Measurements from ENCODE around the gene DLG2. TPM values are rescaled to one million over a fixed set of nuclear protein-coding genes. Genes with fewer than 3 reads are reported as not detected.
"Not testable (repeated sequence)": the region's sequence is repeated elsewhere in the genome, so short reads cannot be mapped to it uniquely, and the experiment has no call there.

Gene DLG2
- total RNA-seq, 2 experiments from 2014 or later = 1.2 to 1.4 TPM

DNA sequence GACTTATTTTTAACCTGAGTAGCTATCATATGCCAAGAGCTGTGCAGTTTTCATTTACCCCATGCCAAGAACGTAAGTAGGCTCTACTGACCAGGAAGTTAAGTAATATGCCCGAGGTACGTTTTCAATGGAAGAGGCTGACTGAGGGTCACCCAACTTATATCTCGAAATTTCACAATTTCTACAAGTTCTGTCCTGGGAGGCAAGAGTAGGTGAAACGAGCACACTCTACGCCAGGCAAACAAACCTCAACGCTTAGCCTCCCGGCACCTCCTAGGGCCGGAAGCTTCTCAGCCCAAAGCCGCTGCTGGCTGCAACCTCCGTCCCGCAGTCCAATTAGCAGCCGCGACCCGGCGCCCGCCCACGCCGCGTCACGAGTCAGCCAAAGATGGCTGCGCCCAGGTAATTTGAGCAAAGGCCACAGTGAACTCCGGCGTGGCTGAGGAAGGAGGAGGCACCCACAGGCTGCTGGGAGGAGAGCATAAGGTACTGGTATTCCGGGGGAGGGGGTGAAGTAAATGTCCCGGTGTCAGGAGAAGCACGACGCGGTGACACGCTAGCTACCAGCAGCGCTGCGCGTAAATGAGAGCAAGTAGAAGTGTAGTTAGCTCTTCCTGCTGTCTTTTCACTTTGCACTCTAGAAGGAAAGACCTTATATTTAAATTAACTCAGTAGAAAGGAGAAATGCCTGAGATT is 20.6 kb upstream of the DLG2 start, which contains the start of gene TMEM126A:
TMEM126A (plus strand) TSS at position 364 of the 696 bp plus-strand sequence. CDS start 2,289 bp downstream, outside the sequence.
- ChIA-PET CTCF (interaction anchor here (0.7 to 1.1 kb wide), 2 partner anchors 19 to 28 kb away, joined by 3 read pairs; partner anchors contain the start of gene TMEM126B), POLR2A (interaction anchor here (0.7 to 2.1 kb wide), 3 partner anchors 12 to 20 kb away, joined by 5 to 13 read pairs (median 11); partner anchors contain the start of genes CREBZF, DLG2 and TMEM126B)

GRCh38 chr11:85647078-85647477 is 19.9 kb upstream of the DLG2 start:
- ChIA-PET POLR2A (interaction anchor here (0.7 to 2.1 kb wide), 3 partner anchors 11 to 19 kb away, joined by 5 to 13 read pairs (median 11); partner anchors contain the start of genes CREBZF, DLG2 and TMEM126B), CTCF (interaction anchor here (0.7 kb wide), 1 partner anchor 27 kb away, joined by 3 read pairs; no protein-coding TSS in a partner anchor)

- POLR2A ChIA-PET = no interaction called here
- CTCF ChIA-PET = no interaction called here
These were observed 16.1 kb upstream of the DLG2 start for GRCh38 chr11:85643191-85643614.

- ChIA-PET CTCF (no interaction called here), POLR2A (no interaction called here)
These were observed 7.6 kb upstream of the DLG2 start for GRCh38 chr11:85634747-85635146.

DNA sequence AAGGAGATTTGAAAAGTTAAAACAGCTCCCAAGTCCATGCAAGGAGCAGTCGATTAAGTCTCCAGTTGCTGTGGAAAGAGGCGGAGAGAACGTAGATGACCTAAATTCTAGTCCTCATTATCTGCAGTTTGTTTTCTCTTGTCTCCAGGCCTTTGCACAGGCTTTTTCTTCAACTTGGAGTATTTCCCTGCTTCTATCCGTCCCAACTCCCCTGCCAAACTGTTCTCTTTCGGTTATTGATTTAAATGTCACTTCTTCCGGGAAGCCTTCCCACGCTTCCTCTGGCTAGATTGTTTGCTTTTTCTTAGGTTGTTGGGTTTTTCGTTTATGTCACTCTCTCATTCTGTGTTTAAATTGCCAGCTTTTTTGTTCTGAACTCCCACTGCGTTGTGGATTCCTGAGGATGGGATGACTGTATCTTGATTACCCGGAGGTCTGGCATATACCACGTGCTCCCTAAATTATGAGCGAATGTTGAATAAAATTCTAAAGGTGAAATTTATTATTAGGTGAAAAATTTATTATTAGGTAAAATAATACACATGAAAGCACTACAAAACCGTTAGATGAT is 1.7 kb upstream of the DLG2 start:
- CTCF ChIA-PET = interaction anchor here (1.3 to 1.4 kb wide), 2 partner anchors 19 to 226 kb away, joined by 3 to 4 read pairs; partner anchors contain the start of genes CCDC83 and TMEM126A
- POLR2A ChIA-PET = interaction anchor here (0.7 to 2.6 kb wide), 3 partner anchors 19 to 36 kb away, joined by 4 to 11 read pairs (median 4); partner anchors contain the start of genes CREBZF and TMEM126A

DNA sequence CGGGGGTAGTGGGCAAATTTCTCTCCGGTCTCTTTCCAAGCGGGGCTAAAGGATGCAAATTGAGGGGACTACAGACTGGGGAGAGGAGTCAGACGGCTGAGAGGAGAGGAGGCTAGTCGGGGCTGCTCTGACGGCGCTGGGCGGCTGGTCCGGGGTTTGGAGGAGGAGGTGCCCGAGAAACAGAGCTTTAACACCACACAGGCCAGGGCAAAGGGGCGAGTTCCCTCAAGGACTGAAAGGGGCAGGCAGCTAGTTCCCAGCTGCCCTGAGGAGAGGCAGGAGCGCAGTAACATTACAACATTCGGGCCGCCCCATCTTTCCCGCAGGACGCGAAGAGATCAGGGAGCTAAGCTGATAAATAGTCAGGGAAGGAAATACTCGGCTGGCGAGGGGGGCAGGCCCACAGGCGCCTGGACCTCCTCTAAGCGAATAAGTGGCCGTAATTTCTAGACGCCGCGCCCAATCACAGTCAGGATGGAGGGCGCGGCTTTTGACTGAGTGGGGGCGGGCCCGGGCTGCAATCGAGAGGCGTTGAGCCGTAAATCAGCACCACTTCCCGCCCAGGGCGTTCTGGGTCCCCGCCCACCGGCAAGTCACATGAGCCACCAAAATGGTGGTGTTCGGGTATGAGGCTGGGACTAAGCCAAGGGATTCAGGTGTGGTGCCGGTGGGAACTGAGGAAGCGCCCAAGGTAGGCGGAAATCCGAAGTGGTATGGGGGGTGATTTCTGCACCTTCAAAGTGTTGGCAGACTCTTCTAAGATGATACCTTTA is 1.0 kb upstream of the DLG2 start, which contains the start of gene TMEM126B:
TMEM126B (plus strand) TSS at position 596 of the 773 bp plus-strand sequence; CDS start at position 611, 15 bp downstream.
- ChIA-PET CTCF (interaction anchor here (1.3 to 1.4 kb wide), 2 partner anchors 20 to 227 kb away, joined by 3 to 4 read pairs; partner anchors contain the start of genes CCDC83 and TMEM126A), POLR2A (interaction anchor here (0.5 to 2.6 kb wide), 6 partner anchors 20 to 632 kb away, joined by 3 to 11 read pairs (median 4); partner anchors contain the start of genes CREBZF and TMEM126A)

- POLR2A ChIA-PET = interaction anchor here (2.6 kb wide), 1 partner anchor 21 kb away, joined by 11 read pairs; the partner anchor contains the start of gene TMEM126A
- CTCF ChIA-PET = no interaction called here
These were observed 648 bp downstream of the DLG2 start for GRCh38 chr11:85626496-85626895.

DNA sequence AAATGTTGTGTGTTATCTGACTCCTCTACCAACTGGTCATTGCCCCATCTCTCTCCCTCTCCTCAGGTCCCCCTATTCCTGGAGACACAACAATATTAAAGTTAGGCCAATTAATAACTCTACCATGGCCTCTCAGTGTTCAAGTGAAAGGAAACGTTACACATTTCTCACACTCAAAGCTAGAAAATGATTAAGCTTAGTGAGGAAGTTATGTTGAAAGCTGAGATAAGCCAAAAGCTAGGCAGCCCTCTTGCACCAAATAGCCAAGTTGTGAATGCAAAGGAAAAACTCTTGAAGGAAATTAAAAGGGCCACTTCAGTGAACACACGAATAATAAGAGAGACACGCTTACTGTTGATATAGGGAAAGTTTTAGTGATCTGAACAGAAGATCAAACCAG is 6.9 kb downstream of the DLG2 start:
- ChIA-PET CTCF (interaction anchor here (1.0 kb wide), 1 partner anchor 27 kb away, joined by 3 read pairs; the partner anchor contains the start of gene TMEM126A), POLR2A (no interaction called here)

GRCh38 chr11:85619499-85619898 is 7.6 kb downstream of the DLG2 start:
- ChIA-PET CTCF (interaction anchor here (1.0 kb wide), 1 partner anchor 28 kb away, joined by 3 read pairs; the partner anchor contains the start of gene TMEM126A), POLR2A (no interaction called here)

GRCh38 chr11:85611643-85612042 is 15.5 kb downstream of the DLG2 start:
- CTCF ChIA-PET, POLR2A ChIA-PET: not testable (repeated sequence)

GRCh38 chr11:85609286-85609685 is 17.9 kb downstream of the DLG2 start:
- CTCF ChIA-PET, POLR2A ChIA-PET: not testable (repeated sequence)

DNA sequence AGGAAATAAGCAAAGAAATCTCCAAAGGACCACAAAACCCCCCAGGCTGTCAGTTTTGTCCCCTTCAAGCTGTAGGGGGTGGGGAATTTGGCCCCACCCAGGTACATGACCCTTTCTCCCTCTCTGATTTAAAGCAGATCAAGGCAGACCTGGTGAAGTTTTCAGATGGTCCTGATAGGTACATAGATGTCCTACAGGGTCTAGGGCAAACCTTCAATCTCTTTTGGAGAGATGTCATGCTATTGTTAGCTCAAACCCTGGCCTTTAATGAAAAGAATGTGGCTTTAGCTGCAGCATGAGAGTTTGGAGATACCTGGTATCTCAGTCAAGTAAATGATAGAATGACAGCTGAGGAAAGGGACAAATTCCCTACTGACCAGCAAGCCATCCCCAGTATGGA is 18.5 kb downstream of the DLG2 start:
- POLR2A ChIA-PET, CTCF ChIA-PET: not testable (repeated sequence)

DNA sequence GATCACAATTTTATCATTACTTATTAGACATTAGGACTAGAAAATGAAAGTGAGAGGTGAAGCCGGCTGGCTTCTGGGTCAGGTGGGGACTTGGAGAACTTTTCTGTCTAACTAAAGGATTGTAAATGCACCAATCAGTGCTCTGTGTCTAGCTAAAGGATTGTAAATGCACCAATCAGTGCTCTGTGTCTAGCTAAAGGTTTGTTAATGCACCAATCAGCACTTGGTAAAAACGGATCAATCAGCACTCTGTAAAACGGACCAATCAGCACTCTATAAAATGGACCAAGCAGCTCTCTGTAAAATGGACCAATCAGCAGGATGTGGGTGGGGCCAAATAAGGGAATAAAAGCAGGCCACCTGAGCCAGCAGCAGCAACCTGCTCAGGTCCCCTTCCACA is 20.9 kb downstream of the DLG2 start:
- CTCF ChIA-PET = interaction anchor here (1.3 kb wide), 1 partner anchor 8 kb away, joined by 3 read pairs; no protein-coding TSS in a partner anchor
- POLR2A ChIA-PET = interaction anchor here (0.6 kb wide), 1 partner anchor 57 kb away, joined by 3 read pairs; no protein-coding TSS in a partner anchor

DNA sequence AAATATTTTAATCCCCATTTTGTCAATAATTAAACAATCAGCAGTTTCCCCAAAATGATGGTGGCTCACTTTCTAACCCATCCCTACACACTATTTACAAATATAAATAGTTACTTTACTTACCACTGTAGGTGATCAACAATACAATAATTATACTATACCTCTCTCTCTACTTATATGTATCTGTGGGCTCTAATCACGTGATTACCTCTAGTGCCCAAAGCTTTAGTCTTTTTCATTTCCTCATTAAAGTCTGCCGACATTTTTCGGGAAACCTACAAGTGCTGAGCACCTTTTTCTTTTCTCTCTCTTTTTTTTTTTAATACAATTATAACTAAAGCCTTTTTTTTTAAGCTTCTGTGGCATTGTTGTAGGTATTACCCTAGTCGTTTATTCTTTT is 23.9 kb downstream of the DLG2 start:
- ChIA-PET POLR2A (no interaction called here), CTCF (no interaction called here)

GRCh38 chr11:85602526-85603213 is 24.5 kb downstream of the DLG2 start:
- POLR2A ChIA-PET = no interaction called here
- CTCF ChIA-PET = no interaction called here

DNA sequence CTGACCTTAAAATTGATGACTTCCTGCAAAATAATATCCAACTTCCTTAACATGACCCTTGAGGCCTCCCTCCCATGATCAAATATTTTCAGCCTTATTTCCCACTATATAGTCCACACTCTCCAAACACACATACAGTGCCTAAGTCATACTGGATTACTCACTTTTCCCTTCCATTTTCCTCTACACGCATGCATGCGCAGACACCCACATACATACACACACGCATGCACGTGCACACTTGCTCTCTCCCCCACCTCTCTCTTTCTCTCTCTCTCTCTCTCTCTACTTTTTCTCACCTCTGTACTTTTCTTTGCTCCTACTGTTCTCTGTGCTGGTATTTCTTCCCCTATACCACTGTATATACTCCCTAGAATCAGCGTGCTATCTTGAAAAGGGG is 28.1 kb downstream of the DLG2 start:
- POLR2A ChIA-PET = no interaction called here
- CTCF ChIA-PET = no interaction called here

DNA sequence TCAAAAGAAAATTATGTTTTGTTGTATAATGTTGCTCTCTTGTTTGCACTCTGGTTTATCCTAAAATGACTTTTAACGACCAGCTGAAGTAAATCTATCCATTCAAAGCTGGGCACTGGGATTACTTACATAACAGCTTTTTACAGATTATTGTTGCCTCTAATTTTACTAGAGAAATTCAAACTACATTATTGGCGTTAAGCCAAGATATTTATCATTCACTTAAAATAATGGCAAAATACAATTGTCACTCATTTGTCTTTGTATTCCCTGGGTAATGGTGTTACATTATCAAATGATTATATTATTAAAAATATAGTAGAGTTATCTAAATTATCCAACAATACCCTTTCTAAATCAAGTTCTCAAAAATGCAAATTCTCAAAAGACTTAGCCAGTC is 30.3 kb downstream of the DLG2 start:
- POLR2A ChIA-PET = no interaction called here
- CTCF ChIA-PET = no interaction called here

GRCh38 chr11:85595285-85595884 is 31.8 kb downstream of the DLG2 start:
- ChIA-PET CTCF (interaction anchor here (0.7 kb wide), 2 partner anchors 595 to 975 kb away, joined by 3 to 4 read pairs; no protein-coding TSS in a partner anchor), POLR2A (no interaction called here)

Measured in activated CD8-positive, alpha-beta memory T cell treated with anti-CD3 and anti-CD28 coated beads for 36 hours (primary cell).